Measurements from ENCODE around the gene FBXO21.

Gene FBXO21

GRCh38 chr12:117162167-117162539, 28.1 kb downstream of the FBXO21 start:
- TF ChIP-seq Cebpa-rat (IDR thresholded peaks at IDR 0.05): no peak
- Histone ChIP-seq H4K20me1 (peaks cover 0 to 41% (median 9%) of the 10 kb centered on the region in 11 experiments; a peak in 11 of 22 replicates), H3K36me3 (peaks cover 100% of the 10 kb centered on the region in 11 experiments), H3K4me1 (no peaks in the 10 kb centered on the region), H3K27me3 (no peaks in the 10 kb centered on the region), H3K4me2 (no peak overlapping the region), H3K27ac (no peak overlapping the region), H3K4me3 (no peak overlapping the region), H3K9ac (no peak overlapping the region), H3K9me3 (replicated peaks in 1 of 11) (no peaks in the 10 kb centered on the region)

GRCh38 chr12:117161460-117162166, 28.7 kb downstream of the FBXO21 start:
- Histone ChIP-seq H4K20me1 (peaks cover 0 to 41% (median 9%) of the 10 kb centered on the region in 11 experiments; a peak in 11 of 22 replicates), H3K36me3 (peaks cover 100% of the 10 kb centered on the region in 11 experiments), H3K27me3 (no peaks in the 10 kb centered on the region), H3K4me3 (no peak overlapping the region), H3K9ac (no peak overlapping the region), H3K4me2 (no peak overlapping the region), H3K27ac (no peak overlapping the region), H3K4me1 (no peaks in the 10 kb centered on the region), H3K9me3 (replicated peaks in 1 of 11) (no peaks in the 10 kb centered on the region)
- TF ChIP-seq Cebpa-rat (IDR thresholded peaks at IDR 0.05): no peak

GRCh38 chr12:117159674-117160073, 30.6 kb downstream of the FBXO21 start:
- Histone ChIP-seq H3K36me3 (peaks cover 100% of the 10 kb centered on the region in 11 experiments), H3K4me3 (no peak overlapping the region), H3K4me2 (no peak overlapping the region), H3K27me3 (no peaks in the 10 kb centered on the region), H4K20me1 (peaks cover 0 to 47% (median 20%) of the 10 kb centered on the region in 11 experiments; a peak in 11 of 22 replicates), H3K9ac (no peak overlapping the region), H3K4me1 (no peaks in the 10 kb centered on the region), H3K27ac (no peak overlapping the region), H3K9me3 (replicated peaks in 1 of 11) (no peaks in the 10 kb centered on the region)
- no peak for TF ChIP-seq Cebpa-rat (IDR thresholded peaks at IDR 0.05)

- TF ChIP-seq Cebpa-rat (IDR thresholded peaks at IDR 0.05): no peak
- Histone ChIP-seq H3K9me3 (replicated peaks in 1 of 11) (no peaks in the 10 kb centered on the region), H3K4me2 (no peak overlapping the region), H3K9ac (no peak overlapping the region), H3K36me3 (peaks cover 99 to 100% (median 100%) of the 10 kb centered on the region in 11 experiments), H3K27me3 (no peaks in the 10 kb centered on the region), H3K4me1 (peaks cover 0 to 5% (median under 1%) of the 10 kb centered on the region in 10 experiments; a peak in 8 of 20 replicates), H3K4me3 (no peak overlapping the region), H4K20me1 (peaks cover 0 to 53% (median 20%) of the 10 kb centered on the region in 11 experiments; a peak in 11 of 22 replicates), H3K27ac (no peak overlapping the region)
Measured at GRCh38 chr12:117158911-117159553, 31.2 kb downstream of the FBXO21 start.

DNA sequence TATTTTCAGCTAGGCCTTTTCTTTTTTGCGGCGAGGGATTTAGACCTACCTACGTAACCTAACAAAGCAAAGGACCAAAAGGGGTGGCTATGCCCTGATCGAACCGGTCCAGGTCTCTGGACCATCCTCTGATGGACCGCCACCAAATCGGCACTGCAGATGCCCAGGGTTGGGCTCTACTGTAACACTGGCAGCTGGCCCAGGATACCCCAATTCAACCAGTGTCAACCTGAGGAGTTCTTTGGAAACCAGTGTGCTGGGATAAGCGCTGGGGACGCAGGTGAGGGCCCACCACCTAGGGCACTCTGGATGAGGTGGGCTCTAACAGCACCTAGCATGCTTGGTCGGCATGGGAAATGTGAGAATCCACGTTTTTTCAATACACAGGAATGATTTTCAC, 32.2 kb downstream of the FBXO21 start:
- Histone ChIP-seq H3K9me3 (replicated peaks in 1 of 11) (no peaks in the 10 kb centered on the region), H4K20me1 (peaks cover 0 to 57% (median 25%) of the 10 kb centered on the region in 11 experiments; a peak in 19 of 22 replicates), H3K4me3 (no peak overlapping the region), H3K27ac (no peak overlapping the region), H3K27me3 (no peaks in the 10 kb centered on the region), H3K4me1 (peaks cover 5 to 14% (median 10%) of the 10 kb centered on the region in 10 experiments), H3K36me3 (peaks cover 95 to 100% (median 99%) of the 10 kb centered on the region in 11 experiments), H3K4me2 (no peak overlapping the region), H3K9ac (no peak overlapping the region)
- no peak for TF ChIP-seq Cebpa-rat (IDR thresholded peaks at IDR 0.05)

GRCh38 chr12:117155278-117156060, 34.8 kb downstream of the FBXO21 start:
- H3K9ac ChIP-seq: no peak overlapping the region
- no peak overlapping the region for H3K4me3 ChIP-seq
- no peak overlapping the region for H3K4me2 ChIP-seq
- H3K27ac ChIP-seq: no peak overlapping the region
- no peaks in the 10 kb centered on the region for H3K9me3 ChIP-seq (replicated peaks in 1 of 11)
- H3K36me3 ChIP-seq: peaks cover 74 to 97% (median 84%) of the 10 kb centered on the region in 11 experiments
- H4K20me1 ChIP-seq: peaks cover 0 to 55% (median 28%) of the 10 kb centered on the region in 11 experiments; a peak in 19 of 22 replicates
- H3K27me3 ChIP-seq: no peaks in the 10 kb centered on the region
- TF ChIP-seq Cebpa-rat (IDR thresholded peaks at IDR 0.05): no peak
- H3K4me1 ChIP-seq: peaks cover 17 to 34% (median 27%) of the 10 kb centered on the region in 10 experiments

- Histone ChIP-seq H3K27me3 (no peaks in the 10 kb centered on the region), H3K4me1 (peaks cover 36 to 49% (median 44%) of the 10 kb centered on the region in 10 experiments), H3K27ac (0 out of 22 replicates have a peak overlapping the region, but pooled peaks of 1 of the 11 experiments have one; percentile 9), H3K4me2 (peak overlapping the region; percentile 52 to 81 (median 64)), H3K9me3 (replicated peaks in 1 of 11) (no peaks in the 10 kb centered on the region), H3K4me3 (no peak overlapping the region), H3K36me3 (peaks cover 61 to 96% (median 82%) of the 10 kb centered on the region in 11 experiments), H3K9ac (peak overlapping the region in 3 of 11 experiments; percentile 1 to 32 (median 7); a peak in 4 of 22 replicates), H4K20me1 (peaks cover 0 to 66% (median 50%) of the 10 kb centered on the region in 11 experiments; a peak in 20 of 22 replicates)
- no peak for TF ChIP-seq Cebpa-rat (IDR thresholded peaks at IDR 0.05)
Measured at GRCh38 chr12:117152793-117153775, 37.2 kb downstream of the FBXO21 start.

Data from BLaER1 treated with 17β-estradiol and CSF1 and Interleukin-3, amounts not matched to agents 10 nM and 100 nM (cell line).